Measurements from ENCODE around the gene TMUB1.

The TMUB1 gene

GRCh38 chr7:151114151-151115090 lies 31.1 kb upstream of the TMUB1 start:
- Histone ChIP-seq H3K27me3 (ENCODE audit: insufficient read depth, low read depth) (no peaks in the 10 kb centered on the region), H3K27ac (no peak overlapping the region), H3K4me3 (IDR thresholded peaks at IDR 0.05; ENCODE audit: insufficient read depth, low read depth, low read length) (no peak overlapping the region), H3K79me2 (ENCODE audit: insufficient read depth, low read depth) (peaks cover 23% of the 10 kb centered on the region; the same call in 1 of the 2 replicates), H4K20me1 (ENCODE audit: insufficient read depth) (peaks cover 20% of the 10 kb centered on the region; the same call in 1 of the 2 replicates), H3K4me1 (ENCODE audit: low read depth, poor library complexity, severe bottlenecking) (peaks cover 9% of the 10 kb centered on the region), H3K4me2 (no peak overlapping the region), H3K36me3 (ENCODE audit: insufficient read depth) (no peaks in the 10 kb centered on the region; the same call in 1 of the 2 replicates), H3K9ac (no peak overlapping the region), H2AFZ (ENCODE audit: low read depth) (no peak overlapping the region)
- TF ChIP-seq CTCF (conservative IDR thresholded peaks at IDR 0.05; ENCODE audit: low read depth, low read length), result no peak

- Histone ChIP-seq H3K4me2 (no peak overlapping the region), H4K20me1 (ENCODE audit: insufficient read depth) (peaks cover 20% of the 10 kb centered on the region; the same call in 1 of the 2 replicates), H3K79me2 (ENCODE audit: insufficient read depth, low read depth) (peaks cover 23% of the 10 kb centered on the region; the same call in 1 of the 2 replicates), H3K9ac (no peak overlapping the region), H3K36me3 (ENCODE audit: insufficient read depth) (no peaks in the 10 kb centered on the region), H3K27me3 (ENCODE audit: insufficient read depth, low read depth) (no peaks in the 10 kb centered on the region), H3K4me3 (IDR thresholded peaks at IDR 0.05; ENCODE audit: insufficient read depth, low read depth, low read length) (no peak overlapping the region), H3K4me1 (ENCODE audit: low read depth, poor library complexity, severe bottlenecking) (peaks cover 9% of the 10 kb centered on the region), H3K27ac (no peak overlapping the region), H2AFZ (ENCODE audit: low read depth) (no peak overlapping the region)
- no peak for TF ChIP-seq CTCF (conservative IDR thresholded peaks at IDR 0.05; ENCODE audit: low read depth, low read length)
Measured at GRCh38 chr7:151113344-151114150, 30.3 kb upstream of the TMUB1 start.

GRCh38 chr7:151110941-151111645 lies 27.8 kb upstream of the TMUB1 start:
- Histone ChIP-seq H2AFZ (ENCODE audit: low read depth) (no peak overlapping the region), H3K9ac (no peak overlapping the region), H3K36me3 (ENCODE audit: insufficient read depth) (no peaks in the 10 kb centered on the region), H3K4me2 (no peak overlapping the region), H3K79me2 (ENCODE audit: insufficient read depth, low read depth) (peaks cover 23% of the 10 kb centered on the region; the same call in 1 of the 2 replicates), H3K27me3 (ENCODE audit: insufficient read depth, low read depth) (no peaks in the 10 kb centered on the region), H3K4me1 (ENCODE audit: low read depth, poor library complexity, severe bottlenecking) (peaks cover 9% of the 10 kb centered on the region), H3K4me3 (IDR thresholded peaks at IDR 0.05; ENCODE audit: insufficient read depth, low read depth, low read length) (no peak overlapping the region), H4K20me1 (ENCODE audit: insufficient read depth) (peaks cover 20% of the 10 kb centered on the region; the same call in 1 of the 2 replicates), H3K27ac (no peak overlapping the region)
- TF ChIP-seq CTCF (conservative IDR thresholded peaks at IDR 0.05; ENCODE audit: low read depth, low read length), result peak; percentile 93

Data from KMS-11 (cell line).